Osteoblast (primary cell): ENCODE measurements around the gene TJP3. TPM values are rescaled to one million over a fixed set of nuclear protein-coding genes. Genes with fewer than 3 reads are reported as not detected.

Source experiments
- DNase-seq: peaks from one replicate; pipeline ENCODE4 v3.0.0; 2011; ENCODE audit warnings: low spot score, mixed read lengths; ENCODE audit not compliant: insufficient read length; ENCODE audit errors: missing footprints
- H2AFZ ChIP-seq: 2 replicates; pipeline ENCODE4 v1.6.0; 2011; ENCODE audit warnings: mild to moderate bottlenecking, low read length
- H3K27ac ChIP-seq: 2 replicates; pipeline ENCODE4 v1.5.1; 2011; ENCODE audit warnings: mild to moderate bottlenecking, low read depth, low read length, moderate library complexity
- H3K27me3 ChIP-seq: 2 replicates; pipeline ENCODE4 v1.6.0; 2012; ENCODE audit warnings: mild to moderate bottlenecking, control low read depth, inconsistent platforms, low read length, moderate library complexity; ENCODE audit not compliant: insufficient read depth
- H3K36me3 ChIP-seq: 2 replicates; pipeline ENCODE4 v1.5.1; 2011; ENCODE audit warnings: mild to moderate bottlenecking, low read length, control low read depth, moderate library complexity; ENCODE audit not compliant: insufficient read depth
- H3K4me1 ChIP-seq: 2 replicates; pipeline ENCODE4 v1.5.1; 2011; ENCODE audit warnings: mild to moderate bottlenecking, low read length, control low read depth, moderate library complexity; ENCODE audit not compliant: insufficient read depth
- H3K4me2 ChIP-seq: 2 replicates; pipeline ENCODE4 v1.6.0; 2011; ENCODE audit warnings: mild to moderate bottlenecking, low read length; ENCODE audit not compliant: insufficient read depth
- H3K4me3 ChIP-seq: fragments of 200-600 bp; sonication (generic); 3 replicates; pipeline ENCODE4 v1.5.1; 2012; ENCODE audit warnings: mild to moderate bottlenecking, low read length, inconsistent platforms; ENCODE audit not compliant: insufficient read depth
- H3K79me2 ChIP-seq: 2 replicates; pipeline ENCODE4 v1.6.0; 2012; ENCODE audit warnings: mild to moderate bottlenecking, low read length, control low read depth, inconsistent platforms; ENCODE audit not compliant: insufficient read depth
- H3K9me3 ChIP-seq: 2 replicates; pipeline ENCODE4 v1.5.1; 2011; ENCODE audit warnings: low read depth, low read length, control low read depth
- H4K20me1 ChIP-seq: 2 replicates; pipeline ENCODE4 v1.6.0; 2012; ENCODE audit warnings: mild to moderate bottlenecking, low read length, control low read depth; ENCODE audit not compliant: insufficient read depth
- total RNA-seq: library from RNA; depleted of rRNA; stranded (reverse); fragments of >200 nt; gene quantifications from 2 replicates; pipeline ENCODE4 v1.2.3, GENCODE V29; 2012
- TF ChIP-seq, protein P1 (sequence below): IDR thresholded peaks from 2 replicates; pipeline ENCODE4 v1.5.1; 2011; ENCODE audit warnings: mild to moderate bottlenecking, low read depth, low read length, moderate library complexity; ENCODE audit errors: extremely low read depth

The TJP3 gene
- total RNA-seq, 1 donor = not detected

DNA sequence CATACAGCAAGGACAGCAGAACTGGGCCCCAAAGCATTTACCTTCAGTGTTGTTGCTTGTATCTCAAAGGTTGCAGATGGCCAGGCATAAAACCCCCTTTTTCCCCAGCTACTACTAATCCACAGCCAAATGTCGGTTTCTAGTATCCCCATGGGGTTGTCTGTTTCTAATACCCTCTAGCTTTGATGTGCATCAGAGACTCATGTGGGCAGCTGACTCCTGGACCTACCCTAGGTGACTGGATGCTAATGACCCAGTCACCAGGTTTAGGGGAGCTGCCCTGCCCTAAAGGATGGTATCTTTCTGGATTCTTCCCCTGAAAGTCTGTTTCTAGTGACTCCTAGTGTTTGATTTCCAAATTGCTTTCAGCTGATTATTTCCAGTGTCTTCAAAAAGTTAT lies 23.9 kb downstream of the TJP3 start:
- Histone ChIP-seq H3K4me2 (no peak overlapping the region), H3K27me3 (no peaks in the 10 kb centered on the region), H2AFZ (no peak overlapping the region), H4K20me1 (no peaks in the 10 kb centered on the region), H3K79me2 (no peaks in the 10 kb centered on the region), H3K27ac (no peak overlapping the region), H3K36me3 (no peaks in the 10 kb centered on the region), H3K9me3 (no peaks in the 10 kb centered on the region), H3K4me1 (no peaks in the 10 kb centered on the region), H3K4me3 (no peak overlapping the region)
- peak; percentile 68 for DNase-seq
- TF ChIP-seq, protein P1, sequence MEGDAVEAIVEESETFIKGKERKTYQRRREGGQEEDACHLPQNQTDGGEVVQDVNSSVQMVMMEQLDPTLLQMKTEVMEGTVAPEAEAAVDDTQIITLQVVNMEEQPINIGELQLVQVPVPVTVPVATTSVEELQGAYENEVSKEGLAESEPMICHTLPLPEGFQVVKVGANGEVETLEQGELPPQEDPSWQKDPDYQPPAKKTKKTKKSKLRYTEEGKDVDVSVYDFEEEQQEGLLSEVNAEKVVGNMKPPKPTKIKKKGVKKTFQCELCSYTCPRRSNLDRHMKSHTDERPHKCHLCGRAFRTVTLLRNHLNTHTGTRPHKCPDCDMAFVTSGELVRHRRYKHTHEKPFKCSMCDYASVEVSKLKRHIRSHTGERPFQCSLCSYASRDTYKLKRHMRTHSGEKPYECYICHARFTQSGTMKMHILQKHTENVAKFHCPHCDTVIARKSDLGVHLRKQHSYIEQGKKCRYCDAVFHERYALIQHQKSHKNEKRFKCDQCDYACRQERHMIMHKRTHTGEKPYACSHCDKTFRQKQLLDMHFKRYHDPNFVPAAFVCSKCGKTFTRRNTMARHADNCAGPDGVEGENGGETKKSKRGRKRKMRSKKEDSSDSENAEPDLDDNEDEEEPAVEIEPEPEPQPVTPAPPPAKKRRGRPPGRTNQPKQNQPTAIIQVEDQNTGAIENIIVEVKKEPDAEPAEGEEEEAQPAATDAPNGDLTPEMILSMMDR = no peak

DNA sequence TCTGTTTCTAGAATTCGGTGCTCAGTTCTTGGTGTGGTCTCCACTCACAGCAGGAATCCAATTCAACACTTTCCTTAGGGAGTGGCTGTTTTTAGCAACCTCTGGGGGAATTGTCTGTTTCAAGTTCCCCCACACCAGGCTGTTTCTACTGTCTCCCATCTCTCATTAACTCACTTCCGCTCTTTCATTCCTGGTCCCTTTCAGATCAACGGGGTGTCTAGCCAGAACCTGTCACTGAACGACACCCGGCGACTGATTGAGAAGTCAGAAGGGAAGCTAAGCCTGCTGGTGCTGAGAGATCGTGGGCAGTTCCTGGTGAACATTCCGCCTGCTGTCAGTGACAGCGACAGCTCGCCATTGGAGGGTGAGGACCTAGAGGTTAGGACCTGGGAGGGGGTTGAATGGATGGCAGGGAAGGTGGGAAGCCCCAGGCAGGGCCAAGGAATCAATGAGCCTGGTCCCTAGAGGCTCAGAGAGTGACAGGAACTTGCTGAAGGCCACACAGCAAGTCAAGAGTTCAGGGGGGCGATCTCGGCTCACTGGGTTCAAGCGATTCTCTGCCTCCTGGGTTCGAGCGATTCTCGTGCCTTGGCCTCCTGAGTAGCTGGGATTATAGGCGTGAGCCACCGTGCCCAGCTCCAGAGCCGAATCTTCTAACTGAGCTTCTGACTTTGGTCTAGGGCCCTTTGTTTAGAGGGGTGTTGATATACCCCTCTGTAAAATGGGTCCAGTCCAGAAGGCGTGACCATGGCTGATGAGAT lies 25.5 kb downstream of the TJP3 start:
- no peak overlapping the region for H3K27ac ChIP-seq
- no peaks in the 10 kb centered on the region for H3K4me1 ChIP-seq
- H3K9me3 ChIP-seq = no peaks in the 10 kb centered on the region
- H3K36me3 ChIP-seq = no peaks in the 10 kb centered on the region
- peak; percentile 59 for DNase-seq
- H4K20me1 ChIP-seq = no peaks in the 10 kb centered on the region
- TF ChIP-seq, protein P1 = no peak
- H3K79me2 ChIP-seq = no peaks in the 10 kb centered on the region
- no peak overlapping the region for H3K4me3 ChIP-seq
- H2AFZ ChIP-seq = no peak overlapping the region
- no peaks in the 10 kb centered on the region for H3K27me3 ChIP-seq
- no peak overlapping the region for H3K4me2 ChIP-seq

DNA sequence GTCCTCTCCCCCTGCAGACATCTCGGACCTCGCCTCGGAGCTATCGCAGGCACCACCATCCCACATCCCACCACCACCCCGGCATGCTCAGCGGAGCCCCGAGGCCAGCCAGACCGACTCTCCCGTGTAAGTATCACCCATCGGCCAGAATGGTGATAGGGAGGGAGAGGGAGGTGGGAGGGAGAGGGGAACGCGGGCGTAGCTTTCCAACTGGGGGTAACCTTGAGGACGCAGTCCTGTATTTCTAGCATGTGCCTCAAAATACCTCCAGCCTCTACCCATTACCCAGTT lies 26.1 kb downstream of the TJP3 start:
- TF ChIP-seq, protein P1 = no peak
- H3K27me3 ChIP-seq = no peaks in the 10 kb centered on the region
- H3K79me2 ChIP-seq = no peaks in the 10 kb centered on the region

DNA sequence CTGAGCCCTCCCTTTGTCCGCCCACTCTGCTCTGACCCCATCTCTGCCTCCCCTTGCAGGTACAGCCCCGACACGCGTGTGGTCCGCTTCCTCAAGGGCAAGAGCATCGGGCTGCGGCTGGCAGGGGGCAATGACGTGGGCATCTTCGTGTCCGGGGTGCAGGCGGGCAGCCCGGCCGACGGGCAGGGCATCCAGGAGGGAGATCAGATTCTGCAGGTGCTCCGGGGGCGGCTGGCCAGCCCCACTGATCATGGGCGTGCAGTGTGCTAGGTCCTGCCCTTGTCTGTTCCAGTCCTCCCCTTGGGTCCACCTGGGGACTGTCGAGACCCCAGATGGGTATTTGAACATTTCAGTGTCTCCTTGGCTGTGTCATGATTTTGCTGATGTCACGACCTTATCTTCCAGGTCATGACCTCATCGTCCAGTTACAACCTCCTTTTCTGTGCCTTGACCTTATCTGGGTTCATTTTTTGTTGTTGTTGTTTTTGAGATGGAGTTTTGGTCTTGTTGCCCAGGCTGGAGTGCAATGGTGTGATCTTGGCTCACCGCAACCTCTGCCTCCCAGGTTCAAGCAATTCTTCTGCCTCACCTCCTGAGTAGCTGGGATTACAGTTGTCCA lies 28.0 kb downstream of the TJP3 start:
- peak; percentile 77 for DNase-seq
- TF ChIP-seq, protein P1 = no peak
- Histone ChIP-seq H3K4me3 (no peak overlapping the region), H2AFZ (no peak overlapping the region), H3K27me3 (no peaks in the 10 kb centered on the region), H3K4me1 (no peaks in the 10 kb centered on the region), H3K27ac (no peak overlapping the region), H3K9me3 (no peaks in the 10 kb centered on the region), H3K4me2 (no peak overlapping the region), H3K36me3 (no peaks in the 10 kb centered on the region), H4K20me1 (no peaks in the 10 kb centered on the region), H3K79me2 (no peaks in the 10 kb centered on the region)

More for the DNA sequence above, 26.1 kb downstream of the TJP3 start:
- H4K20me1 ChIP-seq = no peaks in the 10 kb centered on the region
- H3K4me2 ChIP-seq = no peak overlapping the region
- H2AFZ ChIP-seq = no peak overlapping the region
- no peaks in the 10 kb centered on the region for H3K9me3 ChIP-seq
- H3K27ac ChIP-seq = no peak overlapping the region
- peak; percentile 39 for DNase-seq
- H3K4me3 ChIP-seq = no peak overlapping the region
- no peaks in the 10 kb centered on the region for H3K36me3 ChIP-seq
- no peaks in the 10 kb centered on the region for H3K4me1 ChIP-seq
